Measurements from ENCODE around the gene GPR55.

The GPR55 gene

GRCh38 chr2:230893841-230894781, 30.9 kb downstream of the GPR55 start:
- TF ChIP-seq, protein P1, sequence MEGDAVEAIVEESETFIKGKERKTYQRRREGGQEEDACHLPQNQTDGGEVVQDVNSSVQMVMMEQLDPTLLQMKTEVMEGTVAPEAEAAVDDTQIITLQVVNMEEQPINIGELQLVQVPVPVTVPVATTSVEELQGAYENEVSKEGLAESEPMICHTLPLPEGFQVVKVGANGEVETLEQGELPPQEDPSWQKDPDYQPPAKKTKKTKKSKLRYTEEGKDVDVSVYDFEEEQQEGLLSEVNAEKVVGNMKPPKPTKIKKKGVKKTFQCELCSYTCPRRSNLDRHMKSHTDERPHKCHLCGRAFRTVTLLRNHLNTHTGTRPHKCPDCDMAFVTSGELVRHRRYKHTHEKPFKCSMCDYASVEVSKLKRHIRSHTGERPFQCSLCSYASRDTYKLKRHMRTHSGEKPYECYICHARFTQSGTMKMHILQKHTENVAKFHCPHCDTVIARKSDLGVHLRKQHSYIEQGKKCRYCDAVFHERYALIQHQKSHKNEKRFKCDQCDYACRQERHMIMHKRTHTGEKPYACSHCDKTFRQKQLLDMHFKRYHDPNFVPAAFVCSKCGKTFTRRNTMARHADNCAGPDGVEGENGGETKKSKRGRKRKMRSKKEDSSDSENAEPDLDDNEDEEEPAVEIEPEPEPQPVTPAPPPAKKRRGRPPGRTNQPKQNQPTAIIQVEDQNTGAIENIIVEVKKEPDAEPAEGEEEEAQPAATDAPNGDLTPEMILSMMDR (IDR thresholded peaks at IDR 0.05), result no peak
- peaks cover 0 to 4% of the 10 kb centered on the region in 2 experiments for H3K4me1 ChIP-seq (ENCODE audit: control insufficient read depth in 1 of 2, insufficient read depth in 1 of 2, low read depth in 1 of 2, low read length in 1 of 2)
- no peaks in the 10 kb centered on the region for H3K27me3 ChIP-seq
- no peak overlapping the region for H3K4me3 ChIP-seq (ENCODE audit: low read depth in 1 of 2, low read length in 1 of 2)
- no peaks in the 10 kb centered on the region for H3K9me3 ChIP-seq
- H3K36me3 ChIP-seq, result no peaks in the 10 kb centered on the region
- no peak overlapping the region for H3K27ac ChIP-seq

DNA sequence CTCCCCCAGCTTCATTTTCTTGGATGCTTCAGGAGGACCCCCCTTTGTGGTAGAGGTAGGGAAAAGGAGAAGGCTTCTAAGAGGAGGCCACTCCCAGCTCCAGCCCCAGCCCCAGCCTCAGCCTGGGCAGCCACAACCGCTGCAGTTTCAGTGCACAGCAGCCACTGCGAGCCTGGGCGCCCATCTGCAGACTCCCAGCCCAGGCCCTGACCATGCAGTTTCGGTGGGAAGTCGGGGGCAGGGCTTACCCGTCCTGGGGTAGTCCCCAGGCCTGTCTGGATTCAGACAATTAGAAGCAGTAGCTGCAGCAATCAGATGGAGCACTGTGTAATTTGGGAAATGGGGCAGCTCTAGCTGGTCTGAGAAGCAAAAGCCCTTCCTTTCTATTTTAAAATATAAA, 31.7 kb downstream of the GPR55 start:
- no peaks in the 10 kb centered on the region for H3K9me3 ChIP-seq
- H3K27ac ChIP-seq, result no peak overlapping the region
- H3K4me3 ChIP-seq (ENCODE audit: low read depth in 1 of 2, low read length in 1 of 2), result no peak overlapping the region
- H3K36me3 ChIP-seq, result no peaks in the 10 kb centered on the region
- H3K27me3 ChIP-seq, result no peaks in the 10 kb centered on the region
- TF ChIP-seq, protein P1 (IDR thresholded peaks at IDR 0.05), result no peak
- peaks cover 0 to 4% of the 10 kb centered on the region in 2 experiments for H3K4me1 ChIP-seq (ENCODE audit: control insufficient read depth in 1 of 2, insufficient read depth in 1 of 2, low read depth in 1 of 2, low read length in 1 of 2)

DNA sequence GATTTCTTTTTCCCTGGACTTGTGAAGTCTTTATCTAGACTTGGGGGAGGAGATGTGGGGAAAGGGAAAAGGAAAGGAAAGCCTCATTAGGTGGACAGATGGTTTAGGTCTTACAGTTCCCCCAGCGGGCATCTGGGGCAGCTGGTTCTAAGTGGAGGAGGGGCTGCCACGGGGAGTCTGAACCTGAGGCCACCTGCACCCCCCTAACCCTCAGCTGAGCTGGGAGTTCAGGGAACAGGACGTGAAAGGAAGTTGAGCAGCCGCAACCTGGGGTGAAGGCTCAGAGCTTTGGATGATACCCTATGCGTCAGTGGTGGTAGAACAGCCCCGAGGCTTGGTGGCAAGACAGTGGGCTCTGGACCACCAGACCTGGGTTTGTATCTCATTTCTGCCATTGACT, 33.5 kb downstream of the GPR55 start:
- Histone ChIP-seq H3K4me1 (ENCODE audit: control insufficient read depth in 1 of 2, insufficient read depth in 1 of 2, low read depth in 1 of 2, low read length in 1 of 2) (peaks cover 0 to 4% of the 10 kb centered on the region in 2 experiments), H3K9me3 (no peaks in the 10 kb centered on the region), H3K27me3 (no peaks in the 10 kb centered on the region), H3K36me3 (no peaks in the 10 kb centered on the region), H3K27ac (no peak overlapping the region), H3K4me3 (ENCODE audit: low read depth in 1 of 2, low read length in 1 of 2) (no peak overlapping the region)
- TF ChIP-seq, protein P1 (IDR thresholded peaks at IDR 0.05), result no peak

- no peak overlapping the region for H3K27ac ChIP-seq
- no peaks in the 10 kb centered on the region for H3K36me3 ChIP-seq
- TF ChIP-seq, protein P1 (IDR thresholded peaks at IDR 0.05), result no peak
- no peaks in the 10 kb centered on the region for H3K27me3 ChIP-seq
- no peak overlapping the region for H3K4me3 ChIP-seq (ENCODE audit: low read depth in 1 of 2, low read length in 1 of 2)
- H3K9me3 ChIP-seq, result no peaks in the 10 kb centered on the region
- H3K4me1 ChIP-seq (ENCODE audit: control insufficient read depth in 1 of 2, insufficient read depth in 1 of 2, low read depth in 1 of 2, low read length in 1 of 2), result peaks cover 0 to 4% of the 10 kb centered on the region in 2 experiments
Measured at GRCh38 chr2:230891064-230891463, 34.0 kb downstream of the GPR55 start.

GRCh38 chr2:230890646-230891045, 34.4 kb downstream of the GPR55 start:
- TF ChIP-seq, protein P1 (IDR thresholded peaks at IDR 0.05), result no peak
- Histone ChIP-seq H3K4me3 (ENCODE audit: low read depth in 1 of 2, low read length in 1 of 2) (no peak overlapping the region), H3K9me3 (no peaks in the 10 kb centered on the region), H3K27me3 (no peaks in the 10 kb centered on the region), H3K36me3 (no peaks in the 10 kb centered on the region), H3K27ac (no peak overlapping the region), H3K4me1 (ENCODE audit: control insufficient read depth in 1 of 2, insufficient read depth in 1 of 2, low read depth in 1 of 2, low read length in 1 of 2) (peaks cover 0 to 4% of the 10 kb centered on the region in 2 experiments)

All from neutrophil (primary cell).